HepG2 (cell line): ENCODE data around the gene NDUFAF5. TPM values are rescaled to one million over a fixed set of nuclear protein-coding genes. Genes with fewer than 3 reads are reported as not detected.

ENCODE experiments used
- ATAC-seq: fragments of 200-7000 bp; cut with Tn5 transposase; 3 replicates; pipeline ENCODE4 v1.9.1; 2020; ENCODE audit warnings: mild to moderate bottlenecking, moderate library complexity
- BruUV-seq: library from RNA; stranded (reverse); fragments of 400-500 nt; replicated peaks from 2 replicates; lab custom pipeline; 2021; lab: Mats Ljungman, UMichigan
- CTCF ChIA-PET: fragments of 300-600 bp; formaldehyde crosslinking; extraction: SDS; loops from one replicate; lab custom pipeline; 2021; ENCODE audit warnings: low total read pairs, inconsistent platforms, low intra/inter-chr PET ratio; lab: Yijun Ruan, JAX
- POLR2A ChIA-PET: fragments of 350-600 bp; sonication (Branson Sonifier 250); formaldehyde crosslinking; loops from one replicate; lab custom pipeline; 2020; ENCODE audit warnings: antibody characterized with exemption, inconsistent platforms; lab: Yijun Ruan, JAX
- DNase-seq: peaks from one replicate; pipeline ENCODE4 v3.0.0-alpha.2; 2015; ENCODE audit warnings: low spot score
- FAIRE-seq: peaks from 3 replicates; lab custom pipeline; 2011; peaks lifted over from hg19 to GRCh38; lab: Jason Lieb, UNC
- H2AFZ ChIP-seq: one replicate; pipeline ENCODE4 v1.6.1; 2011; ENCODE audit warnings: low read length, inconsistent platforms
- H3K27ac ChIP-seq: fragments of 300-600 bp; 3 replicates; pipeline ENCODE4 v1.8.0; 2011; ENCODE audit warnings: mixed run types, mild to moderate bottlenecking, mixed read lengths, low read length, inconsistent platforms; ENCODE audit not compliant: insufficient read depth; ENCODE audit errors: extremely low read length
- H3K27me3 ChIP-seq, 2 experiments: fragments of 200-600 bp in 1 of 2; 2 replicates in 1 of 2; 3 replicates in 1 of 2; pipeline versions ENCODE4 v1.6.0 to v1.8.0; 2011; ENCODE audit warnings: low read length in 2 of 2, mild to moderate bottlenecking in 2 of 2, moderate library complexity in 2 of 2, inconsistent platforms in 1 of 2; ENCODE audit not compliant: insufficient read depth in 2 of 2, control insufficient read depth in 1 of 2
- H3K36me3 ChIP-seq, 2 experiments: fragments of 200-600 bp in 1 of 2; replicated peaks in 1 of 2; 2 replicates in 1 of 2; 3 replicates in 1 of 2; pipeline versions ENCODE4 v1.5.1 to v1.8.0; 2011; ENCODE audit warnings: low read length in 2 of 2, inconsistent platforms in 1 of 2; ENCODE audit not compliant: insufficient read depth in 2 of 2, control insufficient read depth in 1 of 2
- H3K4me1 ChIP-seq: 2 replicates; pipeline ENCODE4 v1.5.1; 2012; ENCODE audit warnings: low read length, inconsistent platforms; ENCODE audit not compliant: insufficient read depth
- H3K4me2 ChIP-seq: 2 replicates; pipeline ENCODE4 v1.6.0; 2011; ENCODE audit warnings: low read depth, low read length, inconsistent platforms
- H3K4me3 ChIP-seq, 3 experiments: fragments of 200-600 bp in 1 of 3; sonication (generic), shearing (Covaris generic) in 1 of 3; replicated peaks in 1 of 3; 2 replicates each; pipeline ENCODE4 v1.5.1; 2011 to 2016; ENCODE audit warnings: low read length in 3 of 3, inconsistent platforms in 2 of 3, low read depth in 2 of 3, mild to moderate bottlenecking in 2 of 3, control low read depth in 1 of 3, mixed read lengths in 1 of 3; ENCODE audit not compliant: insufficient read depth in 1 of 3
- H3K79me2 ChIP-seq: one replicate; pipeline ENCODE4 v1.6.1; 2011; ENCODE audit warnings: low read length, inconsistent platforms; ENCODE audit not compliant: insufficient read depth
- H3K9ac ChIP-seq: 2 replicates; pipeline ENCODE4 v1.6.0; 2011; ENCODE audit warnings: mild to moderate bottlenecking, low read depth, low read length, inconsistent platforms; ENCODE audit not compliant: insufficient read depth
- H3K9me3 ChIP-seq: 2 replicates; pipeline ENCODE4 v1.5.1; 2012; ENCODE audit warnings: mild to moderate bottlenecking, low read length
- H4K20me1 ChIP-seq: 2 replicates; pipeline ENCODE4 v1.6.0; 2011; ENCODE audit warnings: inconsistent platforms, mild to moderate bottlenecking, low read length, moderate library complexity; ENCODE audit not compliant: insufficient read depth
- IKZF5 ChIP-seq: IDR thresholded peaks from 2 replicates; pipeline ENCODE4 v1.6.1; 2018; ENCODE audit warnings: missing genetic modification reagents, mild to moderate bottlenecking, missing compliant biosample characterization
- MAFF ChIP-seq: IDR thresholded peaks from 2 replicates; pipeline ENCODE4 v1.6.1; 2011; ENCODE audit warnings: low read depth, low read length, improper control_type of control experiment
- MEIS2 ChIP-seq: sonication (generic); formaldehyde crosslinking; IDR thresholded peaks from 2 replicates; pipeline ENCODE4 v1.9.0; 2021; ENCODE audit warnings: mild to moderate bottlenecking, missing genetic modification reagents
- MLX ChIP-seq: IDR thresholded peaks from 2 replicates; pipeline ENCODE4 v1.6.1; 2016
- NFE2L1 ChIP-seq: sonication (generic); formaldehyde crosslinking; IDR thresholded peaks from 2 replicates; pipeline ENCODE4 v1.4.0; 2020; ENCODE audit warnings: missing genetic modification reagents, mild to moderate bottlenecking, borderline replicate concordance
- SCMH1 ChIP-seq: sonication (generic); formaldehyde crosslinking; IDR thresholded peaks from 2 replicates; pipeline ENCODE4 v1.9.0; 2021; ENCODE audit warnings: missing genetic modification reagents, mild to moderate bottlenecking, borderline replicate concordance
- TRIM24 ChIP-seq: sonication (generic); formaldehyde crosslinking; IDR thresholded peaks from 2 replicates; pipeline ENCODE4 v1.8.0; 2022; ENCODE audit warnings: mild to moderate bottlenecking, missing genetic modification reagents
- ZNF329 ChIP-seq: sonication (generic); formaldehyde crosslinking; IDR thresholded peaks from 2 replicates; pipeline ENCODE4 v1.9.0; 2021; ENCODE audit warnings: low read depth, mild to moderate bottlenecking, missing genetic modification reagents
- ZNF382 ChIP-seq: sonication (generic); formaldehyde crosslinking; IDR thresholded peaks from 2 replicates; pipeline ENCODE4 v1.5.0; 2020; ENCODE audit warnings: missing genetic modification reagents, mild to moderate bottlenecking, borderline replicate concordance
- ZNF44 ChIP-seq: sonication (generic); formaldehyde crosslinking; IDR thresholded peaks from 2 replicates; pipeline ENCODE4 v1.5.1; 2020; ENCODE audit warnings: mild to moderate bottlenecking, missing genetic modification reagents
- ZNF609 ChIP-seq: sonication (generic); formaldehyde crosslinking; IDR thresholded peaks from 2 replicates; pipeline ENCODE4 v1.4.0; 2020; ENCODE audit warnings: mild to moderate bottlenecking, missing genetic modification reagents, borderline replicate concordance
- ZNF746 ChIP-seq: sonication (generic); formaldehyde crosslinking; IDR thresholded peaks from 2 replicates; pipeline ENCODE4 v1.8.0; 2022; ENCODE audit warnings: mild to moderate bottlenecking, missing genetic modification reagents
- ZNF761 ChIP-seq: sonication (generic); formaldehyde crosslinking; conservative IDR thresholded peaks from 2 replicates; pipeline ENCODE4 v1.4.0; 2020; ENCODE audit warnings: mild to moderate bottlenecking, missing genetic modification reagents
- WGBS: methylation state at CpG from one replicate; pipeline ENCODE4 v1.1.6; 2017; ENCODE audit warnings: low lambda C conversion rate; 5-methylcytosine and 5-hydroxymethylcytosine counted together
- in situ Hi-C: cut with HindIII; loops from 2 replicates; pipeline ENCODE4 v1.10.0; 2017; ENCODE audit warnings: low pct_unique_long_range_greater_than_20kb; ENCODE audit not compliant: extremely low pct_ligation_motif_present
- intact Hi-C: fragments of 100-400 bp; cut with micrococcal nuclease; formaldehyde crosslinking; loops from one replicate; pipeline ENCODE4 v1.10.0; 2022; ENCODE audit not compliant: unreplicated experiment
- polyA plus RNA-seq, 8 experiments: library from polyadenylated mRNA; depleted of rRNA in 3 of 8; stranded (reverse) in 7 of 8; unstranded in 1 of 8; fragments of >200 nt; fragmentation: Illumina TruSeq in 4 of 8; extraction: Trizol in 4 of 8; gene quantifications; 2 replicates each; pipeline versions ENCODE4 v1.2.1 to v1.2.3, GENCODE V29; 2011 to 2016; ENCODE audit warnings: low read depth in 4 of 8, missing spikeins in 1 of 8, mixed read lengths in 1 of 8; ENCODE audit not compliant: insufficient read depth in 1 of 8
- total RNA-seq, 5 experiments: library from RNA; depleted of rRNA; stranded (reverse); fragments of >200 nt; fragmentation: Illumina TruSeq; extraction: Trizol; gene quantifications; 2 replicates each; pipeline ENCODE4 v1.2.3, GENCODE V29; 2016; ENCODE audit warnings: low read depth in 1 of 5

NDUFAF5 gene
- total and polyA plus RNA-seq, 2 of the 13 experiments (the other 11 are each of a cell fraction or from before 2014, with no cell fraction given), result 23.1 to 66.7 TPM

- Histone ChIP-seq H3K4me2 (no peak overlapping the region), H4K20me1 (no peaks in the 10 kb centered on the region), H3K27me3 (peaks cover 0 to 57% of the 10 kb centered on the region in 2 experiments; a peak in 4 of 5 replicates), H3K4me3 (no peak overlapping the region), H3K36me3 (no peaks in the 10 kb centered on the region), H3K79me2 (no peaks in the 10 kb centered on the region), H3K27ac (no peak overlapping the region), H3K9me3 (no peaks in the 10 kb centered on the region), H2AFZ (no peak overlapping the region), H3K4me1 (no peaks in the 10 kb centered on the region), H3K9ac (no peak overlapping the region)
- ATAC-seq (no peak), FAIRE-seq (no peak), DNase-seq (no peak)
- 7% methylated on average over 4 of the region's 4 CpGs for WGBS
- in situ Hi-C loops (no loop called here), intact Hi-C loops (no loop called here)
- no TSS peak for BruUV-seq
- TF ChIP-seq TRIM24 (CRISPR knock-in tag), result no peak
- TF ChIP-seq IKZF5 (CRISPR knock-in tag), result no peak
- TF ChIP-seq ZNF761 (CRISPR knock-in tag), result no peak
- ChIA-PET CTCF (no interaction called here), POLR2A (no interaction called here)
Measured at GRCh38 chr20:13840093-13840465, 55.3 kb downstream of the NDUFAF5 start.

- in situ Hi-C loops, result no loop called here
- no peak for ATAC-seq
- ChIA-PET CTCF (no interaction called here), POLR2A (no interaction called here)
- BruUV-seq, result no TSS peak
- H3K4me2 ChIP-seq, result no peak overlapping the region
- H3K36me3 ChIP-seq, result no peaks in the 10 kb centered on the region
- H4K20me1 ChIP-seq, result no peaks in the 10 kb centered on the region
- WGBS, result 3% methylated on average over 3 of the region's 3 CpGs
- H3K27ac ChIP-seq, result no peak overlapping the region
- H3K4me1 ChIP-seq, result no peaks in the 10 kb centered on the region
- peaks cover 0 to 57% of the 10 kb centered on the region in 2 experiments; a peak in 4 of 5 replicates for H3K27me3 ChIP-seq
- H2AFZ ChIP-seq, result no peak overlapping the region
- H3K4me3 ChIP-seq, result no peak overlapping the region
- DNase-seq, result no peak
- FAIRE-seq, result no peak
- H3K9me3 ChIP-seq, result no peaks in the 10 kb centered on the region
- no peaks in the 10 kb centered on the region for H3K79me2 ChIP-seq
- no peak overlapping the region for H3K9ac ChIP-seq
- intact Hi-C loops, result no loop called here
- TF ChIP-seq MLX (no peak), MAFF (no peak), NFE2L1 (CRISPR knock-in tag) (no peak), ZNF746 (CRISPR knock-in tag) (no peak), MEIS2 (no peak), SCMH1 (CRISPR knock-in tag) (no peak), ZNF382 (CRISPR knock-in tag) (no peak), ZNF44 (CRISPR knock-in tag) (no peak), ZNF609 (CRISPR knock-in tag) (no peak), ZNF329 (CRISPR knock-in tag) (no peak)
Measured at GRCh38 chr20:13841206-13841605, 56.4 kb downstream of the NDUFAF5 start.
